ENCODE data around the gene SFXN3.

The SFXN3 gene

GRCh38 chr10:101056365-101057151, 25.5 kb downstream of the SFXN3 start:
- no peak for DNase-seq (ENCODE audit: low read depth in 2 of 2)

GRCh38 chr10:101060036-101060950, 29.3 kb downstream of the SFXN3 start:
- peak; percentile 74 to 78 for DNase-seq (ENCODE audit: low read depth in 2 of 2)

- peak; percentile 77 to 79 for DNase-seq (ENCODE audit: low read depth in 2 of 2)
Observed at GRCh38 chr10:101060951-101061623, 30.1 kb downstream of the SFXN3 start.

GRCh38 chr10:101061624-101062231, 30.7 kb downstream of the SFXN3 start, which contains the start of gene KAZALD1:
Gene KAZALD1, plus strand, starts transcription at chr10:101061989. Its CDS starts 604 bp downstream, at chr10:101062593.
- DNase-seq (ENCODE audit: low read depth in 2 of 2): no peak

GRCh38 chr10:101062232-101063049, 31.4 kb downstream of the SFXN3 start:
- no peak for DNase-seq (ENCODE audit: low read depth in 2 of 2)

- no peak for DNase-seq (ENCODE audit: low read depth in 2 of 2)
Observed at GRCh38 chr10:101063050-101063525, 32.1 kb downstream of the SFXN3 start.

GRCh38 chr10:101063548-101064414, 32.7 kb downstream of the SFXN3 start:
- DNase-seq (ENCODE audit: low read depth in 2 of 2): no peak

GRCh38 chr10:101064415-101065030, 33.5 kb downstream of the SFXN3 start:
- DNase-seq (ENCODE audit: low read depth in 2 of 2): no peak

- DNase-seq (ENCODE audit: low read depth in 2 of 2): no peak
Observed at GRCh38 chr10:101065481-101066145, 34.6 kb downstream of the SFXN3 start.

GRCh38 chr10:101066146-101066895, 35.3 kb downstream of the SFXN3 start:
- no peak for DNase-seq (ENCODE audit: low read depth in 2 of 2)

GRCh38 chr10:101066896-101067355, 35.9 kb downstream of the SFXN3 start:
- DNase-seq (ENCODE audit: low read depth in 2 of 2): no peak

GRCh38 chr10:101067356-101068083, 36.5 kb downstream of the SFXN3 start:
- peak; percentile 49 to 55 for DNase-seq (ENCODE audit: low read depth in 2 of 2)

GRCh38 chr10:101069441-101069840, 38.4 kb downstream of the SFXN3 start:
- no peak for DNase-seq (ENCODE audit: low read depth in 2 of 2)

GRCh38 chr10:101070098-101070497, 39.1 kb downstream of the SFXN3 start:
- no peak for DNase-seq (ENCODE audit: low read depth in 2 of 2)

- no peak for DNase-seq (ENCODE audit: low read depth in 2 of 2)
Observed at GRCh38 chr10:101071267-101071884, 40.3 kb downstream of the SFXN3 start.

- DNase-seq (ENCODE audit: low read depth in 2 of 2): no peak
Observed at GRCh38 chr10:101071885-101072433, 40.9 kb downstream of the SFXN3 start.

Data from activated CD8-positive, alpha-beta memory T cell treated with anti-CD3 and anti-CD28 coated beads for 4 hours (primary cell).